Esophagus muscularis mucosa (tissue), 3 donors: ENCODE measurements around the gene PRDM5.

ENCODE experiments used
- POLR2AphosphoS5 ChIP-seq, 2 donors: sonication (generic); formaldehyde crosslinking; IDR thresholded peaks; one replicate each; pipeline ENCODE4 v1.6.1; 2017; ENCODE audit warnings: antibody characterized with exemption in 2 of 2
- TF ChIP-seq, protein P1 (sequence below), 3 experiments: fragments of 200-600 bp in 2 of 3; fragments of 450-650 bp in 1 of 3; sonication (generic) in 2 of 3; IDR thresholded peaks; one replicate each; pipeline ENCODE4 v1.5.1; 2017 to 2019; ENCODE audit warnings: antibody characterized with exemption in 3 of 3, mild to moderate bottlenecking in 2 of 3, moderate library complexity in 1 of 3

DNA sequence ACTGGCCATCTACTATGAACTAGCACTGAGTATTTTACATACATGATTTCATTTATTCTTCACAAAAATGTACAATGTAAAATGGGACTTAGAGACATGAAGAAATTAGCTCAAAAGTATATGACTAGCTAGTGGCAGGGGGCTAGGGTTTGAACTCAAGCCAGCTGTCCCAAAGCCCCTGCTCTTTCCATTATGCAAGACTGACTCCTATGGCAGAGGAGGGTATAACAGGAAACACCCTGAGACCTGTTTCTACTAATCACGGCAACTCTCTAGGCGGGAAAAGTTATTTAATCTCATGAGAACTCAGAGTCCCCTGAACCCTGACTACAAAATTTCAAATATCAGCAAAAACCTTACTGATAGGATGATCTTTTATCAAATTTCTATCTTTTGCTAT is 150.6 kb downstream of the PRDM5 start:
- TF ChIP-seq, protein P1, sequence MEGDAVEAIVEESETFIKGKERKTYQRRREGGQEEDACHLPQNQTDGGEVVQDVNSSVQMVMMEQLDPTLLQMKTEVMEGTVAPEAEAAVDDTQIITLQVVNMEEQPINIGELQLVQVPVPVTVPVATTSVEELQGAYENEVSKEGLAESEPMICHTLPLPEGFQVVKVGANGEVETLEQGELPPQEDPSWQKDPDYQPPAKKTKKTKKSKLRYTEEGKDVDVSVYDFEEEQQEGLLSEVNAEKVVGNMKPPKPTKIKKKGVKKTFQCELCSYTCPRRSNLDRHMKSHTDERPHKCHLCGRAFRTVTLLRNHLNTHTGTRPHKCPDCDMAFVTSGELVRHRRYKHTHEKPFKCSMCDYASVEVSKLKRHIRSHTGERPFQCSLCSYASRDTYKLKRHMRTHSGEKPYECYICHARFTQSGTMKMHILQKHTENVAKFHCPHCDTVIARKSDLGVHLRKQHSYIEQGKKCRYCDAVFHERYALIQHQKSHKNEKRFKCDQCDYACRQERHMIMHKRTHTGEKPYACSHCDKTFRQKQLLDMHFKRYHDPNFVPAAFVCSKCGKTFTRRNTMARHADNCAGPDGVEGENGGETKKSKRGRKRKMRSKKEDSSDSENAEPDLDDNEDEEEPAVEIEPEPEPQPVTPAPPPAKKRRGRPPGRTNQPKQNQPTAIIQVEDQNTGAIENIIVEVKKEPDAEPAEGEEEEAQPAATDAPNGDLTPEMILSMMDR (IDR thresholded peaks at IDR 0.05): no peak
- no peak for TF ChIP-seq POLR2AphosphoS5 (IDR thresholded peaks at IDR 0.05)
